Bronchial epithelial cell (primary cell): ENCODE data around the gene STRN3. TPM values are rescaled to one million over a fixed set of nuclear protein-coding genes. Genes with fewer than 3 reads are reported as not detected.
A peak's percentile ranks its signal among the peaks of the same experiment; 100 is the strongest.

Experiments used
- DNase-seq: peaks from one replicate; pipeline ENCODE4 v3.0.0-alpha.2; 2010; ENCODE audit warnings: low read depth
- FAIRE-seq: peaks from 2 replicates; lab custom pipeline; 2011; peaks lifted over from hg19 to GRCh38; lab: Jason Lieb, UNC
- H3K27me3 ChIP-seq: 2 replicates; pipeline ENCODE4 v1.5.1; 2011; ENCODE audit warnings: low read length; ENCODE audit not compliant: control insufficient read depth, insufficient read depth
- H3K36me3 ChIP-seq: 2 replicates; pipeline ENCODE4 v1.5.1; 2011; ENCODE audit warnings: low read length; ENCODE audit not compliant: control insufficient read depth, insufficient read depth
- H3K4me3 ChIP-seq: 2 replicates; pipeline ENCODE4 v1.5.1; 2011; ENCODE audit warnings: mild to moderate bottlenecking, low read depth, low read length, control low read depth
- total RNA-seq: library from RNA; depleted of rRNA; stranded (reverse); fragments of >200 nt; gene quantifications from 2 replicates; pipeline ENCODE4 v1.2.1, GENCODE V29; 2014
- TF ChIP-seq, protein P1 (sequence below): IDR thresholded peaks from 2 replicates; pipeline ENCODE4 v1.5.1; 2011; ENCODE audit warnings: mild to moderate bottlenecking, moderate library complexity, low read length, control low read depth, inconsistent platforms; ENCODE audit not compliant: insufficient read depth, severe bottlenecking

Gene STRN3
- total RNA-seq, 1 donor from 2014 or later = 76.9 TPM

DNA sequence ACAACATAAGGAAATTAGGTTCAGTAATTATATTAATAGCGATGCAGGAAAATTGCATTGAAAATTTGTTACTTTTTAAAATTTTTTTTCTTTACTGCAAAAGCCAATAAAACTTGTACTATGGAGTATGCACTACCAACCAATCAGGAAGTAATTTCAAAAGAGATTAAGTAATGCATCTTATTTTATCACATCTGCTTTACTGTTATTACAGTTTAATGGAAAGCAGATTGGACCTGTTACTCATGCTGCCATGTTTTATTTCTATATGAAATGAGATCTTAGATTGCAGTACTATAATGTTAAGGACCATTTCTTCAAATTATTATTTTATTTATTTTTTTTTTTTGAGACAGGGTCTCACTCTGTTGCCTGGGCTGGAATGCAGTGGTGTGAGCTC lies 1.7 kb upstream of the STRN3 start:
- DNase-seq (no peak), FAIRE-seq (no peak)
- H3K4me3 ChIP-seq = no peak overlapping the region
- no peaks in the 10 kb centered on the region for H3K27me3 ChIP-seq
- TF ChIP-seq, protein P1, sequence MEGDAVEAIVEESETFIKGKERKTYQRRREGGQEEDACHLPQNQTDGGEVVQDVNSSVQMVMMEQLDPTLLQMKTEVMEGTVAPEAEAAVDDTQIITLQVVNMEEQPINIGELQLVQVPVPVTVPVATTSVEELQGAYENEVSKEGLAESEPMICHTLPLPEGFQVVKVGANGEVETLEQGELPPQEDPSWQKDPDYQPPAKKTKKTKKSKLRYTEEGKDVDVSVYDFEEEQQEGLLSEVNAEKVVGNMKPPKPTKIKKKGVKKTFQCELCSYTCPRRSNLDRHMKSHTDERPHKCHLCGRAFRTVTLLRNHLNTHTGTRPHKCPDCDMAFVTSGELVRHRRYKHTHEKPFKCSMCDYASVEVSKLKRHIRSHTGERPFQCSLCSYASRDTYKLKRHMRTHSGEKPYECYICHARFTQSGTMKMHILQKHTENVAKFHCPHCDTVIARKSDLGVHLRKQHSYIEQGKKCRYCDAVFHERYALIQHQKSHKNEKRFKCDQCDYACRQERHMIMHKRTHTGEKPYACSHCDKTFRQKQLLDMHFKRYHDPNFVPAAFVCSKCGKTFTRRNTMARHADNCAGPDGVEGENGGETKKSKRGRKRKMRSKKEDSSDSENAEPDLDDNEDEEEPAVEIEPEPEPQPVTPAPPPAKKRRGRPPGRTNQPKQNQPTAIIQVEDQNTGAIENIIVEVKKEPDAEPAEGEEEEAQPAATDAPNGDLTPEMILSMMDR = no peak
- no peaks in the 10 kb centered on the region for H3K36me3 ChIP-seq

DNA sequence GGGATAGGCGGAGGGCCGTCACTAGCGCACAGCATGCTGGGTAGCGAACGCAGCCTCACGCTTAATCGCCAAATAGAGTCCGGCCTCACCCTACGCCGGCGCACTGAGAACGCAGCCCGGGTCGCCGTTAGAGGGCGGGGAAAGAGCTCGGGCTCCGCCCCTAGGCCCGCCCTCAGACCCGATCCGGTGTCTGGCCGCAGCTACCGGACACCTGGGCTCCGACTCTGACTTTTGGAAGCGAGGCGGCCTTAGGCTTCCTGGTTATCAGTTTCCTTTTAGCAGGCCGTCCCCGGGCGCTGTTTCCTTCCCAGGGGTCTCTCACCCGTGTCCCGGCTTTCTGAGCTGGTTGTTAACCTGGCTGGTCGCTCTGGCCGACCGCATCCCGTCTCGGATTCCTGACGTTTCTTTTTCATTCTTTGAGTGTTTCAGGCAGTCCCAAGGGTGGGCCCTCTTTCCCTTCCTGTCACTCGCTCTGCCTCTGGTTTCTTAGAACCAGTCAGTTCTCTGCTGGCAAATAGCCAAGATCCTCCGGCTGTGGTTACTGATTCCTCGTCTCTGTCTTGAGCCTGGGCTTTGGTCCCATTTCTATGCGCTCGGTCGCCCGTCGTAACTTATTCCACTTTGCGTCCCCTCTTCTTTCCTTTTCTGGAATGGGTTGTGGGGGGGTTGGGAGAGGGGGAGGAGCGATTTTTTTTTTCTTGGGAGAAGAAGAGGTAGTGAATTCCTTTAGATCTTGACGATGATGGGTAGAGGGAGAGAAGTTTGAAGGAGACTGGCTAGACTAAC lies 464 bp upstream of the STRN3 start:
- no peaks in the 10 kb centered on the region for H3K27me3 ChIP-seq
- peak overlapping the region; percentile 97 for H3K4me3 ChIP-seq
- FAIRE-seq (no peak), DNase-seq (peak; percentile 92)
- H3K36me3 ChIP-seq = no peaks in the 10 kb centered on the region
- TF ChIP-seq, protein P1 = no peak

DNA sequence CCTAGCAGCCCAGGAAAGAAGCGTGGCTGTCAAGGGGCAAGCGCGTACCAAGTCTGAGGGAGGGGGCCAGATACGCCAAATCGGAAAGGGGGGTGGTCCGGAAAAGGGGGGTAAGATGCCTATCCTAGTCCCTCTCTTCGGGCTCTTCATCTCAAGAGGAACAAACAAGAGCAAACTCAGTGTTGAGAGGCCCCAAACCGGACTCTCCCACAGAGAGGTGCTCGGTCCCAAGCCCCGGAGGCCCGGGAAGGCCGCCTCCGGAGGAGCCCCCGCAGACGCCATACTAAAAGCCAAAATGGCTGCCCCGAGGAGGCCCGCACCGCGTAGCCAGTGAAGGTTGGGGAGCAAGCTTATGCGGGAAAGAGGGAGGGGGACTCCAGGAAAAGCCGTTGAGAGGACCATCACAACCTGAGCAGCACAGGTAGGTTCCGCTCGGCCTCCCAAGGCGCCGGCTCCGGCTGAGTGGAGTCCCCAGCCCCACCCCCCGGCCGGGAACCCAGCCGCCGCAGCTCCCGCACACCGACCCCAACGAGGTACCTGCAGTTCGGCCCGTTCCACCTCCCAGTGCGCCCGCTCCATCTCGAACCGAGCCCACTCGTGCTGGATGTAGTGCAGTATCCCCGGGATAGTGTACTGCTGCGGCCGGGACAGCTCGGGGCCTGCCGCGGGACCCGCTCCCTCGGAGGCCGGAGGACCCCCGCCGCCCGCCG lies 657 bp downstream of the STRN3 start, which contains the start of gene AP4S1:
Gene AP4S1 (plus strand): TSS at position 283 of the 710 bp plus-strand sequence. CDS start 40,548 bp downstream, outside the sequence.
- FAIRE-seq (no peak), DNase-seq (no peak)
- TF ChIP-seq, protein P1 = no peak
- Histone ChIP-seq H3K27me3 (no peaks in the 10 kb centered on the region), H3K4me3 (peak within 1 kb of the TSS; percentile 97), H3K36me3 (no peaks in the 10 kb centered on the region)

DNA sequence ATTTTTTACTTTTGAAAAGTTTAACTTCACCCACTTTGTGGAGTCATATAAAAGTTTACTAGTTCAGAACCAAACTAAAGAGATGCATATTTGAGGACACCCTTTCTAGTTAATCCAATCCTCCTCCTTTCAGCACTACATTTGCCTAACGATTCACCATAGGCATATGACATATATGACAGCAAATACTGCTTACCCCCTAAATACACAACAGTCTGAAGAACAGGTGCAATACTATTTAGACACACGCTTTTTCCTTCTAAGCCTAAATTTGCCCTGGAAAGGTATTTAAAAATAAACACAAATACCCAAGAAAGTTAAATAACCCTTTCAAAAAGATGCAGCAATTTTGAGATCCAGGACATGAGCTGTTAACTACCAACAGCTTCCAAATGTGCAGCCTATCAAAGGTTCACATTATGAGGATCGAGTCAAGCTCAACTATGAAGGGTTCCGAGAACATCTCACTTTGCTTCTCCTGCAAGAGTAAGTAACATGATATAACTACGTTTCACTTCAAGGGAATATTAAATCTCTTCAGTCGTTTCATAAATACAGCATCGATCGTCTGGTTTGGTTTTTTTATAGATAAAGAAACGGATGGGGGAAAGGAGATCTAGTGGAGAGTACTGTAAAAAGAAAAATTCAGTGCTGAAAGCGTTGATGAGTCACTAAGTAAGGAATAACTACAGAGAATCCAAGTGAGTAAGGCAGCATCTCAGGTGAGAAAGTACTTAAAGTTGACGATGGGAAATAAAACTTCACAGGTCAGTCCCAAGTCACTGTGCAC lies 1.4 kb downstream of the STRN3 start:
- H3K4me3 ChIP-seq = peak overlapping the region; percentile 97
- FAIRE-seq (no peak), DNase-seq (peak; percentile 68)
- no peaks in the 10 kb centered on the region for H3K36me3 ChIP-seq
- TF ChIP-seq, protein P1 = no peak
- H3K27me3 ChIP-seq = no peaks in the 10 kb centered on the region

DNA sequence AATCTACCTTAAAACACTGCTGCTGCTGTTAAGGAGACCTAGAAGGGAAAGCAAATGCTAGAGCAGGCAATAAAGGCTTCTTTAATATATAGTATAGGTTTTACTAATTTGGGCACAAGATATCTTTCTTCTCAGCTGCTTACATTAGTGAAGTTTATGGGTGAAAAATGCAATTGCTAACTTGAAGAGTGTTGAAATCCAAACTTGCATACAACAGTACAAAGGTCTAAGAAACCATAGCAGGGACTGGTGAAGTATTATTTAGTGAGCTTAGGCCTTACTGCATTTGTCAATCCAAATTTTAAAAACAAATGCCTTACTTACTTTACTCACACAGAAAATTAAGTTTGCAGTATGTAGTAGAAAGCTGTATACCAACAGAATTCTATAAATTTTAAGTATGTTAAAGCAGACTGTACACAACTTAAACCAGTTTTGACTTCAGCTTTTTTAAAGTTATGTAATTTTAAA lies 2.1 kb downstream of the STRN3 start:
- H3K4me3 ChIP-seq = peak overlapping the region; percentile 97
- no peaks in the 10 kb centered on the region for H3K27me3 ChIP-seq
- DNase-seq = no peak
- no peak for FAIRE-seq
- no peaks in the 10 kb centered on the region for H3K36me3 ChIP-seq
- TF ChIP-seq, protein P1 = no peak
